Liver (tissue), 9 donors: Measurements from ENCODE around the gene B3GNT4. TPM values are rescaled to one million over a fixed set of nuclear protein-coding genes. Genes with fewer than 3 reads are reported as not detected.

Source experiments
- DNase-seq: peaks from one replicate; pipeline ENCODE4 v3.0.0-alpha.2; 2017; ENCODE audit warnings: low spot score
- H3K27ac ChIP-seq, 2 donors: one replicate each; pipeline ENCODE4 v1.7.0; 2013; ENCODE audit warnings: inconsistent platforms in 2 of 2, low read length in 2 of 2, control low read depth in 1 of 2, low read depth in 1 of 2, mild to moderate bottlenecking in 1 of 2
- H3K27me3 ChIP-seq, 4 donors: one replicate each; pipeline versions ENCODE4 v1.6.1 to v1.7.0; 2013; ENCODE audit warnings: low read length in 3 of 4, inconsistent platforms in 1 of 4, mild to moderate bottlenecking in 1 of 4, moderate library complexity in 1 of 4; ENCODE audit not compliant: control insufficient read depth in 4 of 4, insufficient read depth in 4 of 4
- H3K36me3 ChIP-seq, 4 donors: one replicate each; pipeline versions ENCODE4 v1.6.1 to v1.7.0; 2013; ENCODE audit warnings: low read length in 3 of 4, mild to moderate bottlenecking in 3 of 4, low read depth in 1 of 4, moderate library complexity in 1 of 4; ENCODE audit not compliant: control insufficient read depth in 4 of 4, insufficient read depth in 3 of 4
- H3K4me1 ChIP-seq, 4 donors: one replicate each; pipeline versions ENCODE4 v1.6.1 to v1.7.0; 2013; ENCODE audit warnings: low read length in 3 of 4, mild to moderate bottlenecking in 3 of 4, moderate library complexity in 1 of 4; ENCODE audit not compliant: control insufficient read depth in 4 of 4, insufficient read depth in 4 of 4
- H3K4me3 ChIP-seq, 3 donors: one replicate each; pipeline versions ENCODE4 v1.6.1 to v1.7.0; 2013; ENCODE audit warnings: low read length in 3 of 3, control low read depth in 1 of 3, low read depth in 1 of 3, mild to moderate bottlenecking in 1 of 3
- H3K9ac ChIP-seq, 2 donors: one replicate each; pipeline ENCODE4 v1.7.0; 2013; ENCODE audit warnings: low read length in 2 of 2, mild to moderate bottlenecking in 2 of 2, moderate library complexity in 2 of 2, control low read depth in 1 of 2, low read depth in 1 of 2
- H3K9me3 ChIP-seq, 4 donors: one replicate each; pipeline versions ENCODE4 v1.6.1 to v1.7.0; 2013; ENCODE audit warnings: low read length in 3 of 4; ENCODE audit not compliant: control insufficient read depth in 4 of 4
- ATF3 ChIP-seq: IDR thresholded peaks from 2 replicates; pipeline ENCODE4 v1.6.1; 2016; ENCODE audit warnings: antibody characterized with exemption
- EGR1 ChIP-seq, 2 donors: IDR thresholded peaks; 2 replicates each; pipeline ENCODE4 v1.6.1; 2016 to 2018; ENCODE audit warnings: antibody characterized with exemption in 2 of 2, low read depth in 2 of 2
- FOXA1 ChIP-seq: IDR thresholded peaks from 2 replicates; pipeline ENCODE4 v1.6.1; 2016; ENCODE audit warnings: antibody characterized with exemption
- GABPA ChIP-seq, 2 donors: IDR thresholded peaks in 1 of 2; conservative IDR thresholded peaks in 1 of 2; 2 replicates each; pipeline ENCODE4 v1.6.1; 2016; ENCODE audit warnings: antibody characterized with exemption in 2 of 2, mild to moderate bottlenecking in 1 of 2, moderate library complexity in 1 of 2
- HNF4A ChIP-seq, 2 donors: conservative IDR thresholded peaks; 2 replicates each; pipeline ENCODE4 v1.6.1; 2016; ENCODE audit warnings: antibody characterized with exemption in 2 of 2, mild to moderate bottlenecking in 2 of 2
- HNF4G ChIP-seq: IDR thresholded peaks from 2 replicates; pipeline ENCODE4 v1.6.1; 2016; ENCODE audit warnings: antibody characterized with exemption
- JUND ChIP-seq, 2 donors: IDR thresholded peaks; 2 replicates each; pipeline ENCODE4 v1.6.1; 2016; ENCODE audit warnings: antibody characterized with exemption in 2 of 2
- MAX ChIP-seq: IDR thresholded peaks from 2 replicates; pipeline ENCODE4 v1.6.1; 2016; ENCODE audit warnings: antibody characterized with exemption
- NR2F2 ChIP-seq: IDR thresholded peaks from 2 replicates; pipeline ENCODE4 v1.6.1; 2016; ENCODE audit warnings: antibody characterized with exemption
- RAD21 ChIP-seq, 2 donors: IDR thresholded peaks; 2 replicates each; pipeline ENCODE4 v1.6.1; 2016; ENCODE audit warnings: antibody characterized with exemption in 2 of 2, mild to moderate bottlenecking in 2 of 2
- REST ChIP-seq: IDR thresholded peaks from 2 replicates; pipeline ENCODE4 v1.6.1; 2016; ENCODE audit warnings: antibody characterized with exemption, mild to moderate bottlenecking
- RXRA ChIP-seq, 2 donors: IDR thresholded peaks; 2 replicates each; pipeline ENCODE4 v1.6.1; 2017 to 2018; ENCODE audit warnings: antibody characterized with exemption in 2 of 2, mild to moderate bottlenecking in 1 of 2
- SP1 ChIP-seq: IDR thresholded peaks from 2 replicates; pipeline ENCODE4 v1.6.1; 2018; ENCODE audit warnings: antibody characterized with exemption, mild to moderate bottlenecking
- TAF1 ChIP-seq: conservative IDR thresholded peaks from 2 replicates; pipeline ENCODE4 v1.6.1; 2016; ENCODE audit warnings: antibody characterized with exemption, mild to moderate bottlenecking
- YY1 ChIP-seq: IDR thresholded peaks from 2 replicates; pipeline ENCODE4 v1.6.1; 2016; ENCODE audit warnings: antibody characterized with exemption, mild to moderate bottlenecking
- ZBTB33 ChIP-seq: IDR thresholded peaks from 2 replicates; pipeline ENCODE4 v1.6.1; 2016; ENCODE audit warnings: antibody characterized with exemption
- WGBS: extraction: QIAGEN DNeasy Blood & Tissue Kit; methylation state at CpG from one replicate; pipeline ENCODE4 v1.1.7; 2013; 5-methylcytosine and 5-hydroxymethylcytosine counted together
- polyA plus RNA-seq, 2 donors: library from polyadenylated mRNA; stranded (reverse) in 1 of 2; unstranded in 1 of 2; fragments of 200-250 nt in 1 of 2; fragments of >200 nt in 1 of 2; fragmentation: Nextera tagmentation in 1 of 2; extraction: Ambion mirVana in 1 of 2; gene quantifications; one replicate each; pipeline versions ENCODE4 v1.2.1 to v1.2.3, GENCODE V29; 2013 to 2015
- total RNA-seq, 2 donors: library from RNA; depleted of rRNA; stranded (reverse); fragments of >200 nt; gene quantifications; one replicate each; pipeline ENCODE4 v1.2.3, GENCODE V29; 2014
- donor health status: healthy.
- donor health status: healthy.
- donor health status: healthy.
- donor health status: healthy.
- donor health status: healthy.

The B3GNT4 gene
- total and polyA plus RNA-seq, 4 donors, result 0.14 to 0.43 TPM; not detected in 2

GRCh38 chr12:122238861-122239260 lies 35.4 kb downstream of the B3GNT4 start:
- Histone ChIP-seq H3K9me3 (no peaks in the 10 kb centered on the region), H3K4me3 (no peak overlapping the region), H3K27ac (no peak overlapping the region), H3K36me3 (peaks cover 1 to 13% (median 8%) of the 10 kb centered on the region in 4 donors), H3K9ac (no peak overlapping the region), H3K4me1 (peaks cover 0 to 10% (median 6%) of the 10 kb centered on the region in 4 donors), H3K27me3 (no peaks in the 10 kb centered on the region)
- no peak for DNase-seq
- TF ChIP-seq JUND (IDR thresholded peaks at IDR 0.05) (no peak), ATF3 (no peak), RAD21 (IDR thresholded peaks at IDR 0.05) (no peak), ZBTB33 (no peak)
- 97% methylated on average over 5 of the region's 5 CpGs for WGBS

- H3K27me3 ChIP-seq, result no peaks in the 10 kb centered on the region
- H3K9me3 ChIP-seq, result no peaks in the 10 kb centered on the region
- H3K27ac ChIP-seq, result no peak overlapping the region
- H3K4me3 ChIP-seq, result no peak overlapping the region
- peaks cover 1 to 12% (median 7%) of the 10 kb centered on the region in 4 donors for H3K36me3 ChIP-seq
- 88% methylated on average over 6 of the region's 6 CpGs for WGBS
- no peak overlapping the region for H3K9ac ChIP-seq
- DNase-seq, result no peak
- H3K4me1 ChIP-seq, result no peaks in the 10 kb centered on the region
- TF ChIP-seq REST, result no peak
- no peak for TF ChIP-seq EGR1 (IDR thresholded peaks at IDR 0.05; ENCODE audit: low read depth in 2 of 2)
- no peak for TF ChIP-seq HNF4A (conservative IDR thresholded peaks at IDR 0.05)
- TF ChIP-seq GABPA (IDR thresholded peaks at IDR 0.05 in 1 of 2, conservative IDR thresholded peaks at IDR 0.05 in 1 of 2), result no peak
- TF ChIP-seq RXRA (IDR thresholded peaks at IDR 0.05), result no peak
These were observed 40.5 kb downstream of the B3GNT4 start for GRCh38 chr12:122243965-122244364.

GRCh38 chr12:122244565-122245371 lies 41.3 kb downstream of the B3GNT4 start:
- no peaks in the 10 kb centered on the region for H3K4me1 ChIP-seq
- H3K9me3 ChIP-seq, result no peaks in the 10 kb centered on the region
- no peak overlapping the region for H3K27ac ChIP-seq
- H3K36me3 ChIP-seq, result peaks cover 1 to 17% (median 9%) of the 10 kb centered on the region in 4 donors
- H3K27me3 ChIP-seq, result no peaks in the 10 kb centered on the region
- no peak for DNase-seq
- no peak overlapping the region for H3K9ac ChIP-seq
- 85% methylated on average over 11 of the region's 11 CpGs for WGBS
- TF ChIP-seq JUND (IDR thresholded peaks at IDR 0.05) (no peak), RXRA (IDR thresholded peaks at IDR 0.05) (no peak), TAF1 (no peak), NR2F2 (no peak), FOXA1 (no peak), HNF4G (no peak), SP1 (no peak), REST (no peak), MAX (no peak), YY1 (no peak), ATF3 (no peak), EGR1 (IDR thresholded peaks at IDR 0.05; ENCODE audit: low read depth in 2 of 2) (no peak)
- H3K4me3 ChIP-seq, result no peak overlapping the region
